ENCODE measurements around the gene TBC1D3B.
"Not testable (repeated sequence)": the region's sequence is repeated elsewhere in the genome, so short reads cannot be mapped to it uniquely, and the experiment has no call there.

TBC1D3B gene

GRCh38 chr17:36195434-36196130 is 19.1 kb upstream of the TBC1D3B start:
- Histone ChIP-seq H2AFZ (ENCODE audit: low read length) (no peak overlapping the region), H3F3A (ENCODE audit: insufficient read depth, low read length) (no peaks in the 10 kb centered on the region), H3K9me2 (ENCODE audit: low read depth, low read length) (no peaks in the 10 kb centered on the region), H3K27ac (ENCODE audit: low read depth, low read length, poor library complexity, severe bottlenecking) (peak overlapping the region; percentile 54), H3K4me1 (ENCODE audit: insufficient read depth, low read length, severe bottlenecking) (peaks cover 28% of the 10 kb centered on the region), H3K79me2 (ENCODE audit: insufficient read depth, low read length) (no peaks in the 10 kb centered on the region), H4K20me1 (ENCODE audit: insufficient read depth, low read length) (no peaks in the 10 kb centered on the region), H3K4me3 (ENCODE audit: low read depth, low read length, poor library complexity, severe bottlenecking) (no peak overlapping the region), H3K27me3 (ENCODE audit: insufficient read depth, low read length) (no peaks in the 10 kb centered on the region), H3K9ac (ENCODE audit: low read length) (no peak overlapping the region), H3K4me2 (ENCODE audit: low read length) (peak overlapping the region; percentile 14; the same call in 1 of the 2 replicates), H3K9me3 (ENCODE audit: low read length) (no peaks in the 10 kb centered on the region), H3K36me3 (ENCODE audit: insufficient read depth, low read length) (no peaks in the 10 kb centered on the region)
- TF ChIP-seq CTCF (IDR thresholded peaks at IDR 0.05; ENCODE audit: low read length) (no peak), EZH2 (IDR thresholded peaks at IDR 0.05; ENCODE audit: borderline replicate concordance, low read length) (no peak)

GRCh38 chr17:36194832-36195433 is 18.5 kb upstream of the TBC1D3B start:
- not testable (repeated sequence) for H3K4me3 ChIP-seq (ENCODE audit: low read depth, low read length, poor library complexity, severe bottlenecking); H4K20me1 ChIP-seq (ENCODE audit: insufficient read depth, low read length); H3K4me2 ChIP-seq (ENCODE audit: low read length); H3K79me2 ChIP-seq (ENCODE audit: insufficient read depth, low read length); H2AFZ ChIP-seq (ENCODE audit: low read length); H3K36me3 ChIP-seq (ENCODE audit: insufficient read depth, low read length); H3K9ac ChIP-seq (ENCODE audit: low read length); H3K27me3 ChIP-seq (ENCODE audit: insufficient read depth, low read length); H3F3A ChIP-seq (ENCODE audit: insufficient read depth, low read length); H3K9me2 ChIP-seq (ENCODE audit: low read depth, low read length); H3K9me3 ChIP-seq (ENCODE audit: low read length)
- peak overlapping the region; percentile 54 for H3K27ac ChIP-seq (ENCODE audit: low read depth, low read length, poor library complexity, severe bottlenecking)
- peaks cover 28% of the 10 kb centered on the region for H3K4me1 ChIP-seq (ENCODE audit: insufficient read depth, low read length, severe bottlenecking)

DNA sequence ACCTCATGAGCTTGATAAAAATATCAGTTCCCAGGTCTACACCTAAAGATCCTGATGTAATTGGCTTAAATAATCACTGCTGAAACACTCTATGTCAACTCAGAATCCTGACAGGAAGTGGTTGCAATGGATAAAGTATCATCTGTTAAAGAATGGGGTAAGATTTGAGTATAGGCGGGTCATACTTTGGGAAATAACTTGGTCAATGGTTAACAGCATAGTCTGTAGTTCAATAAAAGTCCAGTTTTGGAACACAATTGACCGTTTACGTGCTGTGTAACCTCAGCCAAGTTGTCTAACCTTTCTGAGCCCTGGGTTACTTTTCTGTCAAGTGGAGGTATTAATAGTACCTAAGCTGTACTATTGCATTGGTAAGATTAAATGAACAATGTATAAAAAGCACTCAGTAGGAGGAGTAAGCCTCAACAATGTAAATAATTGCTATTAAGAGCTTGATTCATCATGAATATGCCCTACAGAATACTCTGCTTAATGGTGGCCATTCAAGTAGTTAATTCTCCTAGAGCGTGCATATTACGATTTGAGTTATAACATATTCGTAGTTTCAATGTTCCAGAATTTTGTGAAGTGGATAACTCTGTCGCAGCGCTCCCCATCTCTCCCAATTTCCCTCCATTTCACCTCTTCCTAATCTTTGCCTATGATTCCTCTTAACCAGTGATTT is 17.9 kb upstream of the TBC1D3B start:
- not testable (repeated sequence) for H3K4me2 ChIP-seq (ENCODE audit: low read length); H3K4me3 ChIP-seq (ENCODE audit: low read depth, low read length, poor library complexity, severe bottlenecking); H3K79me2 ChIP-seq (ENCODE audit: insufficient read depth, low read length); H2AFZ ChIP-seq (ENCODE audit: low read length); H3K27me3 ChIP-seq (ENCODE audit: insufficient read depth, low read length); H3K9me3 ChIP-seq (ENCODE audit: low read length); H4K20me1 ChIP-seq (ENCODE audit: insufficient read depth, low read length); H3K9me2 ChIP-seq (ENCODE audit: low read depth, low read length); H3F3A ChIP-seq (ENCODE audit: insufficient read depth, low read length); H3K36me3 ChIP-seq (ENCODE audit: insufficient read depth, low read length); H3K27ac ChIP-seq (ENCODE audit: low read depth, low read length, poor library complexity, severe bottlenecking); H3K9ac ChIP-seq (ENCODE audit: low read length)
- H3K4me1 ChIP-seq (ENCODE audit: insufficient read depth, low read length, severe bottlenecking) = peaks cover 26% of the 10 kb centered on the region

DNA sequence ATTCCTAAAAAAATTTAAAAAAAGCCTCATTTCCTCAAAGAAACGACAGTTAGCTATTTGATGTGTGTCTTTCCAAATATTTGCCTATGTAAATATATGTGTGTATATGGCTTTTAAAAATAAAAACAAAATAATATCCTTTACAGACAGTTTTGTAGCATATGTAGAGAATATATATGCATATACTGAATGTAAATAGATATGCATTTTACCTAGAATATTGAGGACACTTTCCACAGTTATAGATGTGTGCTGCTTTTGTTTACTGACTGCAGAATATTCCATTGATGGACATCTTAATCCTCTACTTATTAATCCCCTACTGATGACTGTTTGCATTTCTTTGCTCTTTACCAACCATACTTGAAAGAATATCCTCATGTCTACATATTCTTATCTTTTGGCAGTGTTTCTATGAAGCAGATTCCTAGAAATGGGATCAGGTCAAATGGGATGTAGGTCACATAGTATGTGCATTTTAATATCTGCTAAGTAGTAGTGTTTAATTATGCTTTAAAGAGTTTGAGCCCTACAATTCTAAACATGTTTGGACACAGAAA is 16.9 kb upstream of the TBC1D3B start:
- no peak overlapping the region for H3K27ac ChIP-seq (ENCODE audit: low read depth, low read length, poor library complexity, severe bottlenecking)
- peaks cover 27% of the 10 kb centered on the region for H3K4me1 ChIP-seq (ENCODE audit: insufficient read depth, low read length, severe bottlenecking)
- no peak overlapping the region for H3K9ac ChIP-seq (ENCODE audit: low read length)

More for the DNA sequence above, 16.9 kb upstream of the TBC1D3B start:
- Histone ChIP-seq H3F3A (ENCODE audit: insufficient read depth, low read length) (no peaks in the 10 kb centered on the region), H2AFZ (ENCODE audit: low read length) (no peak overlapping the region), H3K4me3 (ENCODE audit: low read depth, low read length, poor library complexity, severe bottlenecking) (no peak overlapping the region), H4K20me1 (ENCODE audit: insufficient read depth, low read length) (no peaks in the 10 kb centered on the region), H3K36me3 (ENCODE audit: insufficient read depth, low read length) (no peaks in the 10 kb centered on the region), H3K4me2 (ENCODE audit: low read length) (no peak overlapping the region), H3K9me3 (ENCODE audit: low read length) (no peaks in the 10 kb centered on the region), H3K9me2 (ENCODE audit: low read depth, low read length) (no peaks in the 10 kb centered on the region), H3K79me2 (ENCODE audit: insufficient read depth, low read length) (no peaks in the 10 kb centered on the region), H3K27me3 (ENCODE audit: insufficient read depth, low read length) (no peaks in the 10 kb centered on the region)
- no peak for TF ChIP-seq CTCF (IDR thresholded peaks at IDR 0.05; ENCODE audit: low read length)
- no peak for TF ChIP-seq EZH2 (IDR thresholded peaks at IDR 0.05; ENCODE audit: borderline replicate concordance, low read length)

Measured in OCI-LY1 (cell line).